Stimulated activated CD4-positive, alpha-beta T cell treated with anti-CD3 and anti-CD28 coated beads, TNF-alpha, amount 100 ng/mL, for 48 hours (primary cell): ENCODE measurements around the gene SALL1.

ENCODE experiments used
- DNase-seq, 3 donors: peaks; one replicate each; pipeline ENCODE4 v3.0.0-alpha.2; 2020; ENCODE audit warnings: low read depth in 3 of 3

Gene SALL1

GRCh38 chr16:51150888-51151320 is at the start of gene SALL1:
Gene SALL1 (minus strand): TSS chr16:51151270. CDS start chr16:51151241, 29 bp downstream.
- no peak for DNase-seq

GRCh38 chr16:51200793-51201192 is 49.7 kb upstream of the SALL1 start:
- no peak for DNase-seq

GRCh38 chr16:51197953-51198748 is 47.1 kb upstream of the SALL1 start:
- DNase-seq = no peak

- DNase-seq = no peak
Observed at GRCh38 chr16:51193879-51194278, 42.8 kb upstream of the SALL1 start.

- DNase-seq = no peak
Observed at GRCh38 chr16:51184702-51185433, 33.8 kb upstream of the SALL1 start.

- DNase-seq = no peak
Observed at GRCh38 chr16:51181503-51181811, 30.4 kb upstream of the SALL1 start.

GRCh38 chr16:51180719-51181502 is 29.8 kb upstream of the SALL1 start:
- DNase-seq = no peak

- no peak for DNase-seq
Observed at GRCh38 chr16:51175081-51175480, 24.0 kb upstream of the SALL1 start.

GRCh38 chr16:51172368-51172767 is 21.3 kb upstream of the SALL1 start:
- no peak for DNase-seq

- no peak for DNase-seq
Observed at GRCh38 chr16:51168755-51169154, 17.7 kb upstream of the SALL1 start.

GRCh38 chr16:51167170-51167895 is 16.3 kb upstream of the SALL1 start:
- no peak for DNase-seq

GRCh38 chr16:51166541-51166940 is 15.5 kb upstream of the SALL1 start:
- no peak for DNase-seq

GRCh38 chr16:51166091-51166490 is 15.0 kb upstream of the SALL1 start:
- no peak for DNase-seq

- DNase-seq = no peak
Observed at GRCh38 chr16:51165043-51165442, 14.0 kb upstream of the SALL1 start.

- no peak for DNase-seq
Observed at GRCh38 chr16:51164574-51164973, 13.5 kb upstream of the SALL1 start.

- no peak for DNase-seq
Observed at GRCh38 chr16:51163894-51164566, 13.0 kb upstream of the SALL1 start.

- DNase-seq = no peak
Observed at GRCh38 chr16:51163366-51163765, 12.3 kb upstream of the SALL1 start.

- no peak for DNase-seq
Observed at GRCh38 chr16:51161440-51162195, 10.5 kb upstream of the SALL1 start.

- DNase-seq = no peak
Observed at GRCh38 chr16:51159865-51160264, 8.8 kb upstream of the SALL1 start.

- no peak for DNase-seq
Observed at GRCh38 chr16:51159296-51159695, 8.2 kb upstream of the SALL1 start.

- DNase-seq = no peak
Observed at GRCh38 chr16:51157698-51158097, 6.6 kb upstream of the SALL1 start.
